ENCODE measurements around the gene HEXIM1. TPM values are rescaled to one million over a fixed set of nuclear protein-coding genes. Genes with fewer than 3 reads are reported as not detected.

Gene HEXIM1
- total RNA-seq, 2 experiments from 2014 or later: 50.5 to 50.9 TPM

- ATAC-seq (ENCODE audit: poor library complexity): no peak
- no peak for DNase-seq
- no peaks in the 10 kb centered on the region for H3K27me3 ChIP-seq (ENCODE audit: control insufficient read depth in 1 of 2, insufficient read depth in 2 of 2, low read length in 2 of 2)
- no peaks in the 10 kb centered on the region for H3K36me3 Mint-ChIP-seq (ENCODE audit: low read depth)
- no peak overlapping the region for H3K27ac ChIP-seq (ENCODE audit: low read depth in 1 of 2, low read length in 2 of 2)
- H3K4me1 ChIP-seq (ENCODE audit: insufficient read depth, low read length): no peaks in the 10 kb centered on the region
- no peaks in the 10 kb centered on the region for H3K36me3 ChIP-seq (ENCODE audit: insufficient read depth, low read length)
- no peaks in the 10 kb centered on the region for H3K9me3 Mint-ChIP-seq
- no peaks in the 10 kb centered on the region for H3K4me1 Mint-ChIP-seq (ENCODE audit: low read depth)
- no peak overlapping the region for H3K4me3 Mint-ChIP-seq
- no peaks in the 10 kb centered on the region for H3K9me3 ChIP-seq (ENCODE audit: control insufficient read depth in 1 of 2, insufficient read depth in 1 of 2, low read length in 2 of 2)
- H3K4me3 ChIP-seq (ENCODE audit: low read length): no peak overlapping the region
- ChIA-PET CTCF (no interaction called here), POLR2A (no interaction called here)
- intact Hi-C loops (cut with DNase I, micrococcal nuclease): no loop called here
- H3K27me3 Mint-ChIP-seq: no peaks in the 10 kb centered on the region
- H3K27ac Mint-ChIP-seq: no peak overlapping the region
- no peak for TF ChIP-seq CTCF (IDR thresholded peaks at IDR 0.05)
Observed at GRCh38 chr17:45115871-45116270, 32.4 kb upstream of the HEXIM1 start.

GRCh38 chr17:45116434-45117016 is 31.8 kb upstream of the HEXIM1 start:
- Histone ChIP-seq H3K27ac (ENCODE audit: low read depth in 1 of 2, low read length in 2 of 2) (no peak overlapping the region), H3K4me1 (ENCODE audit: insufficient read depth, low read length) (no peaks in the 10 kb centered on the region), H3K27me3 (ENCODE audit: control insufficient read depth in 1 of 2, insufficient read depth in 2 of 2, low read length in 2 of 2) (no peaks in the 10 kb centered on the region), H3K9me3 (ENCODE audit: control insufficient read depth in 1 of 2, insufficient read depth in 1 of 2, low read length in 2 of 2) (no peaks in the 10 kb centered on the region), H3K4me3 (ENCODE audit: low read length) (no peak overlapping the region), H3K36me3 (ENCODE audit: insufficient read depth, low read length) (no peaks in the 10 kb centered on the region)
- no peak for TF ChIP-seq CTCF (IDR thresholded peaks at IDR 0.05)
- no peak overlapping the region for H3K4me3 Mint-ChIP-seq
- no peaks in the 10 kb centered on the region for H3K27me3 Mint-ChIP-seq
- H3K36me3 Mint-ChIP-seq (ENCODE audit: low read depth): no peaks in the 10 kb centered on the region
- ATAC-seq (ENCODE audit: poor library complexity): no peak
- no peaks in the 10 kb centered on the region for H3K9me3 Mint-ChIP-seq
- intact Hi-C loops (cut with DNase I, micrococcal nuclease): no loop called here
- no peak overlapping the region for H3K27ac Mint-ChIP-seq
- no peaks in the 10 kb centered on the region for H3K4me1 Mint-ChIP-seq (ENCODE audit: low read depth)
- CTCF ChIA-PET: no interaction called here
- POLR2A ChIA-PET: no interaction called here
- no peak for DNase-seq

- ATAC-seq (ENCODE audit: poor library complexity) (no peak), DNase-seq (no peak)
- H3K4me1 ChIP-seq (ENCODE audit: insufficient read depth, low read length): no peaks in the 10 kb centered on the region
- Mint-ChIP-seq H3K4me3 (no peak overlapping the region), H3K27ac (no peak overlapping the region), H3K27me3 (no peaks in the 10 kb centered on the region), H3K9me3 (no peaks in the 10 kb centered on the region), H3K36me3 (ENCODE audit: low read depth) (no peaks in the 10 kb centered on the region), H3K4me1 (ENCODE audit: low read depth) (no peaks in the 10 kb centered on the region)
- ChIA-PET POLR2A (no interaction called here), CTCF (interaction anchor here (1.4 kb wide), 1 partner anchor 18 kb away, joined by 4 read pairs; the partner anchor contains the start of gene ACBD4)
- H3K36me3 ChIP-seq (ENCODE audit: insufficient read depth, low read length): no peaks in the 10 kb centered on the region
- no peaks in the 10 kb centered on the region for H3K9me3 ChIP-seq (ENCODE audit: control insufficient read depth in 1 of 2, insufficient read depth in 1 of 2, low read length in 2 of 2)
- no peak overlapping the region for H3K27ac ChIP-seq (ENCODE audit: low read depth in 1 of 2, low read length in 2 of 2)
- TF ChIP-seq CTCF (IDR thresholded peaks at IDR 0.05): no peak
- H3K27me3 ChIP-seq (ENCODE audit: control insufficient read depth in 1 of 2, insufficient read depth in 2 of 2, low read length in 2 of 2): no peaks in the 10 kb centered on the region
- H3K4me3 ChIP-seq (ENCODE audit: low read length): no peak overlapping the region
- intact Hi-C loops (cut with DNase I, micrococcal nuclease): no loop called here
Observed at GRCh38 chr17:45117334-45117733, 30.9 kb upstream of the HEXIM1 start.

Measured in CD4-positive, alpha-beta T cell (primary cell).